Gastroesophageal sphincter (tissue), 4 donors: ENCODE measurements around the gene NLGN1. TPM values are rescaled to one million over a fixed set of nuclear protein-coding genes. Genes with fewer than 3 reads are reported as not detected.

Experiments used
- ATAC-seq: fragments of 150-250 bp; one replicate; pipeline ENCODE4 v1.9.1; 2016; ENCODE audit warnings: mild to moderate bottlenecking, moderate library complexity
- H3K27ac ChIP-seq, 4 donors: fragments of 200-600 bp; sonication (generic) in 3 of 4; 1 replicate in 3 of 4; 2 replicates in 1 of 4; pipeline ENCODE4 v1.5.1; 2016 to 2019
- H3K27me3 ChIP-seq: fragments of 200-600 bp; sonication (generic); one replicate; pipeline ENCODE4 v1.5.1; 2019
- H3K36me3 ChIP-seq, 2 donors: fragments of 200-600 bp; sonication (generic); one replicate each; pipeline ENCODE4 v1.5.1; 2019; ENCODE audit warnings: control low read depth in 1 of 2
- H3K4me1 ChIP-seq, 3 donors: fragments of 200-600 bp; sonication (generic); 1 replicate in 2 of 3; 2 replicates in 1 of 3; pipeline ENCODE4 v1.5.1; 2016 to 2019; ENCODE audit warnings: control low read depth in 2 of 3
- H3K4me3 ChIP-seq, 2 donors: fragments of 200-600 bp; sonication (generic); one replicate each; pipeline ENCODE4 v1.5.1; 2019; ENCODE audit warnings: mild to moderate bottlenecking in 1 of 2, moderate library complexity in 1 of 2
- H3K9me3 ChIP-seq, 3 donors: fragments of 200-600 bp; sonication (generic); one replicate each; pipeline ENCODE4 v1.5.1; 2017 to 2019; ENCODE audit warnings: control low read depth in 2 of 3
- CTCF ChIP-seq, 4 experiments: fragments of 200-600 bp in 2 of 4; fragments of 450-650 bp in 2 of 4; sonication (generic) in 1 of 4; IDR thresholded peaks; one replicate each; pipeline ENCODE4 v1.5.1; 2017 to 2019; ENCODE audit warnings: antibody characterized with exemption in 4 of 4, mild to moderate bottlenecking in 2 of 4, moderate library complexity in 2 of 4
- EP300 ChIP-seq: sonication (generic); formaldehyde crosslinking; IDR thresholded peaks from one replicate; pipeline ENCODE4 v1.6.1; 2017; ENCODE audit warnings: antibody characterized with exemption, mild to moderate bottlenecking
- POLR2A ChIP-seq, 2 donors: fragments of 450-650 bp; IDR thresholded peaks; one replicate each; pipeline ENCODE4 v1.6.1; 2017; ENCODE audit warnings: antibody characterized with exemption in 2 of 2, mild to moderate bottlenecking in 2 of 2, moderate library complexity in 1 of 2
- POLR2AphosphoS5 ChIP-seq: sonication (generic); formaldehyde crosslinking; IDR thresholded peaks from one replicate; pipeline ENCODE4 v1.6.1; 2017; ENCODE audit warnings: antibody characterized with exemption
- WGBS, 2 donors: methylation state at CpG; one replicate each; pipeline ENCODE4 v1.1.5; 2018; ENCODE audit warnings: low coverage in 1 of 2; 5-methylcytosine and 5-hydroxymethylcytosine counted together
- total RNA-seq, 4 donors: library from RNA; depleted of rRNA; stranded (reverse); fragments of >200 nt; gene quantifications; one replicate each; pipeline ENCODE4 v1.1.0, GENCODE V29; 2016

NLGN1 gene
- total RNA-seq, 4 donors from 2014 or later, result 13.4 to 26.4 (median 24.0) TPM

- Histone ChIP-seq H3K4me3 (no peak overlapping the region), H3K27me3 (no peaks in the 10 kb centered on the region), H3K27ac (no peak overlapping the region), H3K36me3 (no peaks in the 10 kb centered on the region), H3K9me3 (no peaks in the 10 kb centered on the region), H3K4me1 (no peaks in the 10 kb centered on the region)
- ATAC-seq, result no peak
- 48 to 50% methylated on average over 2 of the region's 2 CpGs for WGBS, 2 donors
- no peak for TF ChIP-seq CTCF (IDR thresholded peaks at IDR 0.05)
- no peak for TF ChIP-seq POLR2A (IDR thresholded peaks at IDR 0.05)
- TF ChIP-seq EP300, result no peak
- TF ChIP-seq POLR2AphosphoS5, result no peak
Measured at GRCh38 chr3:174020156-174020555, 622.6 kb downstream of the NLGN1 start.

- no peak overlapping the region for H3K4me3 ChIP-seq
- no peaks in the 10 kb centered on the region for H3K27me3 ChIP-seq
- TF ChIP-seq EP300 (no peak), POLR2A (IDR thresholded peaks at IDR 0.05) (no peak), CTCF (IDR thresholded peaks at IDR 0.05) (no peak), POLR2AphosphoS5 (no peak)
- H3K27ac ChIP-seq, result no peak overlapping the region
- 50 to 76% methylated on average over 2 to 3 of the region's 4 CpGs for WGBS, 2 donors
- H3K36me3 ChIP-seq, result no peaks in the 10 kb centered on the region
- ATAC-seq, result no peak
- H3K4me1 ChIP-seq, result no peaks in the 10 kb centered on the region
- H3K9me3 ChIP-seq, result peaks cover 0 to 9% (median 0%) of the 10 kb centered on the region in 3 donors
Measured at GRCh38 chr3:174023421-174023820, 625.9 kb downstream of the NLGN1 start.

GRCh38 chr3:174028673-174029072 lies 631.1 kb downstream of the NLGN1 start:
- Histone ChIP-seq H3K27ac (no peak overlapping the region), H3K4me3 (no peak overlapping the region), H3K4me1 (no peaks in the 10 kb centered on the region), H3K36me3 (no peaks in the 10 kb centered on the region), H3K9me3 (peaks cover 0 to 17% (median 0%) of the 10 kb centered on the region in 3 donors), H3K27me3 (no peaks in the 10 kb centered on the region)
- no peak for ATAC-seq
- WGBS, 2 donors, result 83% methylated on average over 1 of the region's 2 CpGs; no CpG with 5 or more reads in 1 of the 2 donors
- TF ChIP-seq EP300 (no peak), POLR2AphosphoS5 (no peak), POLR2A (IDR thresholded peaks at IDR 0.05) (no peak), CTCF (IDR thresholded peaks at IDR 0.05) (no peak)

- Histone ChIP-seq H3K4me3 (no peak overlapping the region), H3K27ac (no peak overlapping the region), H3K27me3 (no peaks in the 10 kb centered on the region), H3K36me3 (no peaks in the 10 kb centered on the region), H3K4me1 (no peaks in the 10 kb centered on the region), H3K9me3 (no peaks in the 10 kb centered on the region)
- ATAC-seq, result no peak
- TF ChIP-seq CTCF (IDR thresholded peaks at IDR 0.05) (no peak), POLR2A (IDR thresholded peaks at IDR 0.05) (no peak), POLR2AphosphoS5 (no peak)
- WGBS, 2 donors, result 38 to 46% methylated on average over 4 of the region's 4 CpGs
Measured at GRCh38 chr3:174035328-174035886, 637.9 kb downstream of the NLGN1 start.

- no peak for ATAC-seq
- TF ChIP-seq POLR2A (IDR thresholded peaks at IDR 0.05), result no peak
- no peak for TF ChIP-seq POLR2AphosphoS5
- no peak for TF ChIP-seq CTCF (IDR thresholded peaks at IDR 0.05)
- TF ChIP-seq EP300, result no peak
- Histone ChIP-seq H3K27me3 (no peaks in the 10 kb centered on the region), H3K9me3 (no peaks in the 10 kb centered on the region), H3K4me1 (no peaks in the 10 kb centered on the region), H3K27ac (no peak overlapping the region), H3K36me3 (no peaks in the 10 kb centered on the region), H3K4me3 (no peak overlapping the region)
Measured at GRCh38 chr3:174046311-174046710, 648.8 kb downstream of the NLGN1 start.
